OCI-LY7 (cell line): Measurements from ENCODE around the gene RNF149. TPM values are rescaled to one million over a fixed set of nuclear protein-coding genes. Genes with fewer than 3 reads are reported as not detected.
"Not testable (repeated sequence)": the region's sequence is repeated elsewhere in the genome, so short reads cannot be mapped to it uniquely, and the experiment has no call there.

ENCODE experiments used
- BruUV-seq: library from RNA; stranded (reverse); fragments of 400-500 nt; replicated peaks from 2 replicates; lab custom pipeline; 2021; lab: Mats Ljungman, UMichigan
- CTCF ChIA-PET: fragments of 300-600 bp; sonication (Branson Sonifier 250); formaldehyde crosslinking; loops from one replicate; lab custom pipeline; 2022; ENCODE audit warnings: antibody characterized with exemption; ENCODE audit not compliant: unreplicated experiment; lab: Charles Lee
- POLR2A ChIA-PET: fragments of 300-600 bp; sonication (Branson Sonifier 250); formaldehyde crosslinking; loops from one replicate; lab custom pipeline; 2022; ENCODE audit warnings: antibody characterized with exemption; lab: Charles Lee
- DNase-seq: peaks from one replicate; pipeline ENCODE4 v3.0.0-alpha.2; 2015; ENCODE audit warnings: low spot score
- H2AFZ ChIP-seq: fragments of 200-600 bp; sonication (generic), shearing (Covaris generic); 2 replicates; pipeline ENCODE4 v1.6.1; 2014; ENCODE audit warnings: mild to moderate bottlenecking, antibody characterized with exemption, low read length, moderate library complexity
- H3K27ac ChIP-seq: fragments of 200-600 bp; sonication (generic); 2 replicates; pipeline ENCODE4 v1.5.1; 2014; ENCODE audit warnings: mixed run types, low read depth, mild to moderate bottlenecking, moderate library complexity, low read length, inconsistent platforms; ENCODE audit not compliant: poor library complexity, severe bottlenecking
- H3K36me3 ChIP-seq: fragments of 200-600 bp; sonication (generic); 2 replicates; pipeline ENCODE4 v1.6.1; 2014; ENCODE audit warnings: mild to moderate bottlenecking, antibody characterized with exemption, low read length, moderate library complexity, mixed read lengths; ENCODE audit not compliant: insufficient read depth
- H3K4me1 ChIP-seq: fragments of 200-600 bp; sonication (generic); 2 replicates; pipeline ENCODE4 v1.5.1; 2014; ENCODE audit warnings: mild to moderate bottlenecking, low read length; ENCODE audit not compliant: insufficient read depth, poor library complexity, severe bottlenecking
- H3K4me2 ChIP-seq: fragments of 200-600 bp; sonication (generic); 2 replicates; pipeline ENCODE4 v1.6.1; 2014; ENCODE audit warnings: mild to moderate bottlenecking, low read length
- H3K4me3 ChIP-seq: fragments of 200-600 bp; sonication (generic); 2 replicates; pipeline ENCODE4 v1.5.1; 2014; ENCODE audit warnings: mild to moderate bottlenecking, low read depth, low read length; ENCODE audit not compliant: poor library complexity, severe bottlenecking
- H3K79me2 ChIP-seq: fragments of 200-600 bp; sonication (generic); 2 replicates; pipeline ENCODE4 v1.6.1; 2016; ENCODE audit warnings: low read depth, mild to moderate bottlenecking, low read length, moderate library complexity, mixed read lengths; ENCODE audit not compliant: insufficient read depth
- H3K9me2 ChIP-seq: fragments of 200-600 bp; sonication (generic); 2 replicates; pipeline ENCODE4 v1.6.1; 2016; ENCODE audit warnings: mild to moderate bottlenecking, low read length, mixed read lengths; ENCODE audit not compliant: insufficient read depth
- H3K9me3 ChIP-seq: fragments of 200-600 bp; sonication (generic); 2 replicates; pipeline ENCODE4 v1.6.1; 2014; ENCODE audit warnings: mild to moderate bottlenecking, mixed run types, low read length, mixed read lengths
- H4K20me1 ChIP-seq: fragments of 200-600 bp; sonication (generic); 2 replicates; pipeline ENCODE4 v1.6.1; 2014; ENCODE audit warnings: mild to moderate bottlenecking, antibody characterized with exemption, low read length, moderate library complexity, mixed read lengths; ENCODE audit not compliant: insufficient read depth
- CTCF ChIP-seq: fragments of 200-600 bp; sonication (generic); conservative IDR thresholded peaks from 2 replicates; pipeline ENCODE4 v1.5.1; 2014; ENCODE audit warnings: mild to moderate bottlenecking, antibody characterized with exemption, low read length, moderate library complexity, mixed read lengths
- EZH2phosphoT487 ChIP-seq: fragments of 200-600 bp; sonication (generic); IDR thresholded peaks from 2 replicates; pipeline ENCODE4 v1.6.1; 2018; ENCODE audit warnings: low read depth, borderline replicate concordance, mild to moderate bottlenecking, mixed run types, antibody characterized with exemption, low read length, moderate library complexity, mixed read lengths
- intact Hi-C: fragments of 100-400 bp; cut with micrococcal nuclease; formaldehyde crosslinking; loops from one replicate; pipeline ENCODE4 v1.10.0; 2022; ENCODE audit not compliant: unreplicated experiment
- total RNA-seq, 2 experiments: library from RNA; depleted of rRNA in 1 of 2; stranded (reverse); fragments of >200 nt in 1 of 2; shearing (Covaris generic) in 1 of 2; gene quantifications; 2 replicates each; pipeline ENCODE4 v1.2.3, GENCODE V29; 2014 to 2022

The RNF149 gene
- total RNA-seq, 2 experiments from 2014 or later: 10.3 to 17.9 TPM

DNA sequence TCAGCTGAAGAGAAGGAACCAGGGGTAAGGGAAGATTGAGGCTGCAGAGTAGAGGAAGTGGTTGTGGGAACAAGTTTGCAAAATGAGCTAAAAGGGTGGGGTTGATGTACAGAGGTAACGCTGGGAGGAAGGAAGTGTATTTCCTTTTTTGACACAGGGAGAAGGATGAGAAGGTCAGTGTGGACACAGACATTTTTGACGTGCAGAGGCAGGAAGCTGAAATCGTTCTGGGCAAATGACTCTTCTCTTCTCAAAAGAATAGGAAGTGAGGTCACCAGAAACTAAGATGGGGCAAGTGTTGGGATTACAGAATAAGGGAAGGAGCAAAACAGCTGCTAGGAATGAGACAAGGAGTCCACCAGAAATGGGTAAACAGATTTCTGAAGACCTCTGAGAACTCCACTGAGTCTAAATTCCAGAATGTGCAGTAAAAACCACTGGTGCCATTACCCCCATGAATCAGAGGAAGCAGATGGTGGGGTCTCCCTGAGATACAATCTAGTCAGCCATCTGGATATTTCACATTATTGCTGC is 20.0 kb upstream of the RNF149 start:
- BruUV-seq: no TSS peak
- no peak overlapping the region for H3K27ac ChIP-seq
- peaks cover 11% of the 10 kb centered on the region for H3K4me1 ChIP-seq
- no peaks in the 10 kb centered on the region for H3K36me3 ChIP-seq
- no peaks in the 10 kb centered on the region for H3K9me2 ChIP-seq
- H3K79me2 ChIP-seq: no peaks in the 10 kb centered on the region
- peak overlapping the region; percentile 14 for H3K4me3 ChIP-seq
- CTCF ChIA-PET: interaction anchor here (0.6 kb wide), 1 partner anchor 655 kb away, joined by 3 read pairs; no protein-coding TSS in a partner anchor
- peak overlapping the region; percentile 84 for H2AFZ ChIP-seq
- TF ChIP-seq EZH2phosphoT487 (no peak), CTCF (no peak)
- peak overlapping the region; percentile 45 for H3K4me2 ChIP-seq
- H3K9me3 ChIP-seq: no peaks in the 10 kb centered on the region; the same call in 1 of the 2 replicates
- intact Hi-C loops: no loop called here
- POLR2A ChIA-PET: no interaction called here
- no peaks in the 10 kb centered on the region for H4K20me1 ChIP-seq
- peak; percentile 33 for DNase-seq

GRCh38 chr2:101327863-101328394 is 19.4 kb upstream of the RNF149 start:
- Histone ChIP-seq H3K79me2 (no peaks in the 10 kb centered on the region), H3K36me3 (no peaks in the 10 kb centered on the region), H3K27ac (no peak overlapping the region), H3K4me3 (no peak overlapping the region), H3K9me3 (no peaks in the 10 kb centered on the region; the same call in 1 of the 2 replicates), H3K4me2 (peak overlapping the region; percentile 45), H3K9me2 (no peaks in the 10 kb centered on the region), H3K4me1 (peaks cover 11% of the 10 kb centered on the region), H4K20me1 (no peaks in the 10 kb centered on the region), H2AFZ (peak overlapping the region; percentile 84)
- BruUV-seq: no TSS peak
- no peak for TF ChIP-seq EZH2phosphoT487
- ChIA-PET CTCF (interaction anchor here (0.6 kb wide), 1 partner anchor 654 kb away, joined by 3 read pairs; no protein-coding TSS in a partner anchor), POLR2A (no interaction called here)
- DNase-seq: no peak
- intact Hi-C loops: no loop called here

DNA sequence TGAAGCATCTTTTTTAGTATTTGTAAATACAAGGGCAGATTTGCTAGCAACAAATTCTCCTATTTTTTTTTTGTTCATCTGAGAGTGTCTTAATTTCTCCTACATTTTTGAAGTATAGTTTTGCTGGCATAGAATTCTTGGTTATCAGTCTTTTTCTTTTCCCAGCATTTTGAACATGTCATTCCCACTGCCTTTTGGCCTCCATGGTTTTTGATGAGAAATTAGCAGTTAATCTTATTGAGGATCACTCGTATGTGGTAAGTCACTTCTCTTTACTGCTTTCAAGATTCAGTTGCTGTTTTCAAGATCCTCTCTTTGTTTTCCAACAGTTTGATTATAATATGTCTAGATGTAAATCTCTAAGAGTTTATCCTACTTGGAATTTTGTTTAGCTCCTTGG is 16.9 kb upstream of the RNF149 start:
- intact Hi-C loops: no loop called here
- Histone ChIP-seq H3K4me1 (peaks cover 11% of the 10 kb centered on the region), H3K79me2 (no peaks in the 10 kb centered on the region), H3K4me2 (no peak overlapping the region), H3K9me3 (no peaks in the 10 kb centered on the region; the same call in 1 of the 2 replicates), H3K27ac (no peak overlapping the region), H4K20me1 (no peaks in the 10 kb centered on the region), H3K36me3 (no peaks in the 10 kb centered on the region), H2AFZ (no peak overlapping the region), H3K9me2 (no peaks in the 10 kb centered on the region), H3K4me3 (no peak overlapping the region)
- no TSS peak for BruUV-seq
- TF ChIP-seq CTCF: no peak
- TF ChIP-seq EZH2phosphoT487: no peak
- CTCF ChIA-PET: no interaction called here
- DNase-seq: no peak
- POLR2A ChIA-PET: interaction anchor here (1.0 kb wide), 1 partner anchor 11 kb away, joined by 8 read pairs; no protein-coding TSS in a partner anchor

DNA sequence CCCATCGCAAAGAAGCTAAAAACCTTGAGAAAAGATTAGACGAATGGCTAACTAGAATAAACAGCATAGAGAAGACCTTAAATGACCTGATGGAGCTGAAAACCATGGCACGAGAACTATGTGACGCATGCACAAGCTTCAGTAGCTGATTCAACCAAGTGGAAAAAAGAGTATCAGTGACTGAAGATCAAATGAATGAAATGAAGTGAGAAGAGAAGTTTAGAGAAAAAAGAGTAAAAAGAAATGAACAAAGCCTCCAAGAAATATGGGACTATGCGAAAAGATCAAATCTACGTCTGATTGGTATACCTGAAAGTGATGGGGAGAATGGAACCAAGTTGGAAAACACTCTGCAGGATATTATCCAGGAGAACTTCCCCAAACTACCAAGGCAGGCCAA is 8.1 kb upstream of the RNF149 start:
- CTCF ChIA-PET, H2AFZ ChIP-seq, DNase-seq, intact Hi-C loops, BruUV-seq, H3K36me3 ChIP-seq, POLR2A ChIA-PET, H3K9me3 ChIP-seq, H4K20me1 ChIP-seq, H3K9me2 ChIP-seq, H3K4me3 ChIP-seq, H3K79me2 ChIP-seq, H3K27ac ChIP-seq, H3K4me1 ChIP-seq, H3K4me2 ChIP-seq: not testable (repeated sequence)
